T-helper 17 cell (primary cell): ENCODE measurements around the gene LSAMP. TPM values are rescaled to one million over a fixed set of nuclear protein-coding genes. Genes with fewer than 3 reads are reported as not detected.
"Not testable (repeated sequence)": the region's sequence is repeated elsewhere in the genome, so short reads cannot be mapped to it uniquely, and the experiment has no call there.

Source experiments
- ATAC-seq: fragments of 150-1000 bp; cut with Tn5 transposase; 2 replicates; pipeline ENCODE4 v1.10.0; 2021; ENCODE audit warnings: mild to moderate bottlenecking, moderate library complexity
- DNase-seq, 3 donors: peaks; one replicate each; pipeline versions ENCODE4 v3.0.0 to v3.0.0-alpha.2; 2020 to 2021
- H3K9me3 ChIP-seq: one replicate; pipeline ENCODE4 v1.7.0; 2013; ENCODE audit warnings: low read length, mild to moderate bottlenecking; ENCODE audit not compliant: control insufficient read depth, poor library complexity, severe bottlenecking
- H3K27ac Mint-ChIP-seq: one replicate; pipeline ENCODE4 v1.8.0; 2022; ENCODE audit warnings: mild to moderate bottlenecking, moderate library complexity, mixed read lengths
- H3K27me3 Mint-ChIP-seq: one replicate; pipeline ENCODE4 v1.8.0; 2022; ENCODE audit warnings: mixed read lengths
- H3K36me3 Mint-ChIP-seq: one replicate; pipeline ENCODE4 v1.8.0; 2022; ENCODE audit warnings: low read depth, mixed read lengths
- H3K4me1 Mint-ChIP-seq: one replicate; pipeline ENCODE4 v1.8.0; 2022; ENCODE audit warnings: mild to moderate bottlenecking, mixed read lengths
- H3K4me3 Mint-ChIP-seq: one replicate; pipeline ENCODE4 v1.8.0; 2022; ENCODE audit warnings: mild to moderate bottlenecking, moderate library complexity, mixed read lengths
- total RNA-seq, 4 donors: library from RNA in 2 of 4; stranded (reverse) in 2 of 4; gene quantifications; one replicate each; pipeline ENCODE4 v1.2.3 and lab custom pipeline; 2022 to 2026

LSAMP gene
- total RNA-seq, 2 donors from 2014 or later: not detected

DNA sequence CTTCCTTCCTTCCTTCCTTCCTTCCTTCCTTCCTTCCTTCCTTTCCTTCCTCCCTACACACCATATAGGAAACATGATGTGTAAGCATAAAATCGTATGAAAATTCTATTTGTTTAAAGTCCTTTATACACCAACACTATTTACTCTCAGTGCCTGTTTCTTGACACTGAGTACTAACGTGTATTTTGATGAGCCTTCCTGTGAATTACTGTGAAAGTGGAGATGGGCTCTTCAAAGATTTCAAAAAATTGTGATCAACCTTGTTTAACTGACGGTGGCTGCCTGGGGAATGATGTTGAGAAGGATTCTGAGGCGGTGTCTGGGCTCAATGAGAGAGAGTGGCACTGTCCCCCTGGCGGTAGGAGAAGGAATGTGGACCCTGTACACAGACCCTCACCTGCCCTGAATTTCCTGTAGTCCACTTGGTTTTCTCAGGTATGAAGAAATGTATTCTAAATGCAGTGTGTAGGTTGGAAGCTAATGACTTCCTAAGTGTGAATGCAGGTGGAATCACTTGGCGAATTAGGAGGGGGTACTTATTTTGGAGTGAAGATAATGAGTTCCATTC is 584.0 kb downstream of the LSAMP start:
- H3K27me3 Mint-ChIP-seq: peaks cover 66% of the 10 kb centered on the region
- H3K4me1 Mint-ChIP-seq: no peaks in the 10 kb centered on the region
- H3K4me3 Mint-ChIP-seq: no peak overlapping the region
- no peaks in the 10 kb centered on the region for H3K9me3 ChIP-seq
- no peaks in the 10 kb centered on the region for H3K36me3 Mint-ChIP-seq
- ATAC-seq: no peak
- DNase-seq: no peak
- H3K27ac Mint-ChIP-seq: no peak overlapping the region

GRCh38 chr3:115860766-115861165 is 584.5 kb downstream of the LSAMP start:
- ATAC-seq: no peak
- Mint-ChIP-seq H3K27ac (no peak overlapping the region), H3K36me3 (no peaks in the 10 kb centered on the region), H3K27me3 (peaks cover 65% of the 10 kb centered on the region), H3K4me1 (no peaks in the 10 kb centered on the region), H3K4me3 (no peak overlapping the region)
- H3K9me3 ChIP-seq: no peaks in the 10 kb centered on the region
- no peak for DNase-seq

DNA sequence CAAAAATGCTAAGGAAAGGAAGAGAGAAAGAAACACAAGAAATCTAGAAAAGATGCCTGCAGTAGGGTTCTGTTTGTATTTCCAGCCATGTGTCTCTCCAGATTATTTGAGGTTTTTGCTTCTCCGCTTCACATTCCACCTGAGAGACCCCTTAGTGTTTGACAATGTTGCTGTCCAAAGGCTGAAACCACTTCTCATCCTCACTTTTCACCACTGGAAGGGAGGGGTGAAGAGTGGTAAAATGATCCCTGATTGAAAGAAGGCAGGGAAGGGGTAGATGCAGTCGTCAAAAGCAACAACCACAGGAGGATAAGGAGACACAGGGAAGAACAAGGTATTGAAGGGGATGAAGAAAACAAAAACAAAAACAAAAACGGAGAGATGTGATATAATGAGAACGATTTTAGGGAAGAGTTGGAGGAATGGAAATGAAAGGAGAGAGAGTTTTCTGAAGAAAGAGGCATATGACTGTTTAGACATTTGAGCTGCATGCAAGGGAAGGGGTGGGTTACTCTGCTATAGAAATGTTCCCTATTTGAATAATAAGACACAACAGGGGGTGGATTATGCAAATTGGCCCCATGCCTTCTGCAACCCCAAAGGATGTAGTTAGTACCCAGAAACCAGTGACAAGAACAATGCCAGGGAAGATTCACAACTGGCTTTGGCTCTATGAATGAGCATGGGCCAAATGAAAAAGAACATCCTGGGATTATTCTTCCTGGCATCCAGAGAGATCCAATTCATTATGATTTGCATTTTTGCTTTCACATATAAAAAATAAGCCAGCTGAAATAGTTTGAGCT is 586.1 kb downstream of the LSAMP start:
- H3K27ac Mint-ChIP-seq: no peak overlapping the region
- DNase-seq (no peak), ATAC-seq (no peak)
- no peaks in the 10 kb centered on the region for H3K9me3 ChIP-seq
- H3K27me3 Mint-ChIP-seq: peaks cover 54% of the 10 kb centered on the region
- H3K36me3 Mint-ChIP-seq: no peaks in the 10 kb centered on the region
- no peak overlapping the region for H3K4me3 Mint-ChIP-seq
- H3K4me1 Mint-ChIP-seq: no peaks in the 10 kb centered on the region

DNA sequence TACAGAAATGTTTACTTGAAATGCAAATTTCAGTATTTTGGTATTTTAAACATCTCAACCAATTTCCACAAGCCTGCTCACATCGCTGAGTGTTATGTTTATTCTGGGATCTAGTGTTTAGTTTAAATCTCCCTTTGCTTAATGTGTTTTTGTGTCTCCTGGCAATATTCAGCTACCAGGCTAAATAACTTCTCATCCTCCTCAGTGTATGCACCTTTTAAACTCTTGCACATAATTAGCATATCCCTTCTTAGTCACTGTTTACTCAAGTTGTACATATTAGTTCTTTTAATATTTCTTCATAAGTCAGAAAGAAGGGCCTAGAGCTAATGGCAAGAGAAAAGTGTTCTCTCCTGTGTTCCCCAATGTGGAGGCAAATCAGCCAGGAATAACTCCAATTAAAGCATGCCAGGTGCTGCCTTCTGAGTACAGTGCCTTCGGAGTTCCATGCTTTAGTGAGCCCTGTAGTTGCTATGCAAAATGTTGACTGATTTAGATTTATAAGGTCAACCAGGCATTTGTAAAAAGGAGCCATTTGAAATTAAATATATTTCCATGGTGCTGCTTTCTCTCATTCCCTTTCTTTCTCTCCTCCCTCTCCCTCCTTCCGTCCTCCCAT is 587.7 kb downstream of the LSAMP start:
- no peak for ATAC-seq
- no peak for DNase-seq
- H3K4me3 Mint-ChIP-seq: no peak overlapping the region
- no peaks in the 10 kb centered on the region for H3K36me3 Mint-ChIP-seq
- H3K27ac Mint-ChIP-seq: no peak overlapping the region
- H3K9me3 ChIP-seq: no peaks in the 10 kb centered on the region
- peaks cover 56% of the 10 kb centered on the region for H3K27me3 Mint-ChIP-seq
- H3K4me1 Mint-ChIP-seq: no peaks in the 10 kb centered on the region

DNA sequence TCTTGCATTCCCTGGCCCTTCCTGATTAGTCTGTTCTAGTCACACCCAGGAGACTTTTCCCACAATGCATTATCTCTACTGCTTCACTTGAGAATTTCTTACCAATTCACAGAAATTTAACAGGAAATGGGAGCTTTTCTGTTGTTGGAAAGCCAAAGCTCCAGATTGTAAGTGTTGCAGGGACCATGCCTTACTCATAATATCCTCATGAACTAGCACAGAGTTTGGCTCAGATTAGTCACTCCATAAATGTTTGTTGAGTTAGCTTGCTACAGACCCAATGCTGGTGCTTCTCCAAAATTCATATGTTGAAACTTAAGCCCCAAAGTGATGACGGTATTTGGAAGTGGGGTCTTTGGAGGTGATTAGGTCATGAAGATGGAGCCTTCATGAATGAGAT is 589.4 kb downstream of the LSAMP start:
- ATAC-seq (no peak), DNase-seq (no peak)
- H3K27me3 Mint-ChIP-seq: peaks cover 60% of the 10 kb centered on the region
- H3K9me3 ChIP-seq: no peaks in the 10 kb centered on the region
- H3K27ac Mint-ChIP-seq: no peak overlapping the region
- H3K4me3 Mint-ChIP-seq: no peak overlapping the region
- no peaks in the 10 kb centered on the region for H3K36me3 Mint-ChIP-seq
- H3K4me1 Mint-ChIP-seq: no peaks in the 10 kb centered on the region

GRCh38 chr3:115853104-115853503 is 592.2 kb downstream of the LSAMP start:
- H3K36me3 Mint-ChIP-seq: no peaks in the 10 kb centered on the region
- no peaks in the 10 kb centered on the region for H3K4me1 Mint-ChIP-seq
- DNase-seq (no peak), ATAC-seq (no peak)
- no peak overlapping the region for H3K27ac Mint-ChIP-seq
- H3K27me3 Mint-ChIP-seq: peaks cover 55% of the 10 kb centered on the region
- no peak overlapping the region for H3K4me3 Mint-ChIP-seq
- no peaks in the 10 kb centered on the region for H3K9me3 ChIP-seq

- H3K27ac Mint-ChIP-seq: no peak overlapping the region
- no peak for ATAC-seq
- no peaks in the 10 kb centered on the region for H3K4me1 Mint-ChIP-seq
- no peaks in the 10 kb centered on the region for H3K9me3 ChIP-seq
- no peaks in the 10 kb centered on the region for H3K36me3 Mint-ChIP-seq
- peaks cover 53% of the 10 kb centered on the region for H3K27me3 Mint-ChIP-seq
- DNase-seq: no peak
- no peak overlapping the region for H3K4me3 Mint-ChIP-seq
These were observed 593.0 kb downstream of the LSAMP start for GRCh38 chr3:115852278-115852677.

- DNase-seq (no peak), ATAC-seq (no peak)
- H3K9me3 ChIP-seq: no peaks in the 10 kb centered on the region
- Mint-ChIP-seq H3K4me1 (no peaks in the 10 kb centered on the region), H3K27me3 (peaks cover 51% of the 10 kb centered on the region), H3K36me3 (no peaks in the 10 kb centered on the region), H3K27ac (no peak overlapping the region), H3K4me3 (no peak overlapping the region)
These were observed 593.7 kb downstream of the LSAMP start for GRCh38 chr3:115851571-115851970.

- Mint-ChIP-seq H3K36me3 (no peaks in the 10 kb centered on the region), H3K27ac (no peak overlapping the region), H3K4me3 (no peak overlapping the region), H3K27me3 (peaks cover 47% of the 10 kb centered on the region), H3K4me1 (no peaks in the 10 kb centered on the region)
- DNase-seq (no peak), ATAC-seq (no peak)
- H3K9me3 ChIP-seq: no peaks in the 10 kb centered on the region
These were observed 596.6 kb downstream of the LSAMP start for GRCh38 chr3:115848641-115849040.

GRCh38 chr3:115845986-115846385 is 599.3 kb downstream of the LSAMP start:
- ATAC-seq (no peak), DNase-seq (no peak)
- Mint-ChIP-seq H3K27me3 (peaks cover 28% of the 10 kb centered on the region), H3K4me3 (no peak overlapping the region), H3K4me1 (no peaks in the 10 kb centered on the region), H3K27ac (no peak overlapping the region), H3K36me3 (no peaks in the 10 kb centered on the region)
- H3K9me3 ChIP-seq: no peaks in the 10 kb centered on the region

- H3K27me3 Mint-ChIP-seq: peaks cover 26% of the 10 kb centered on the region
- not testable (repeated sequence) for ATAC-seq, H3K4me3 Mint-ChIP-seq, H3K4me1 Mint-ChIP-seq, H3K36me3 Mint-ChIP-seq, H3K27ac Mint-ChIP-seq, H3K9me3 ChIP-seq, DNase-seq
These were observed 600.6 kb downstream of the LSAMP start for GRCh38 chr3:115844729-115845128.

- Mint-ChIP-seq H3K27ac (no peak overlapping the region), H3K4me3 (no peak overlapping the region), H3K4me1 (no peaks in the 10 kb centered on the region), H3K27me3 (peaks cover 19% of the 10 kb centered on the region), H3K36me3 (no peaks in the 10 kb centered on the region)
- H3K9me3 ChIP-seq: no peaks in the 10 kb centered on the region
- DNase-seq: no peak
- ATAC-seq: no peak
These were observed 602.1 kb downstream of the LSAMP start for GRCh38 chr3:115843206-115843605.

DNA sequence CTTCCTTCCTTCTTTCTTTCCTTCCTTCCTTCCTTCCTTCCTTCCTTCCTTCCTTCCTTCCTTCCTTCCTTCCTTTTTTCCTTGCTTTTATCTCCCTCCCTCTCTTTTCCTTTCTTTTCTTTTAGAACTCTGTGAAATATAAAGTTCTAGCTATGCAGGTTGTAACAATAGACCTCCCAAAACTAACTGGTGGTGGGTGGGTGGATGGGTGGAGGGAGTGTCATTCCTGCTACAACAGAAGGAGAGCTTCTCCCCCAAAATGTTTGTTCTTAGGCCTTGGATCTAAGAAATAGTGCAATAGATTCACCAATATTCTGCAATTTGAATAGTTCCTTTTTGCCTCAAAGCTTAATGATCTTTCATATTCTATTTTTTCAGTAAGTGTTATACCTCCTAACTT is 606.0 kb downstream of the LSAMP start:
- no peaks in the 10 kb centered on the region for H3K9me3 ChIP-seq
- no peak overlapping the region for H3K27ac Mint-ChIP-seq
- H3K27me3 Mint-ChIP-seq: peaks cover 11% of the 10 kb centered on the region
- H3K4me3 Mint-ChIP-seq: no peak overlapping the region
- no peak for ATAC-seq
- H3K4me1 Mint-ChIP-seq: no peaks in the 10 kb centered on the region
- no peak for DNase-seq
- H3K36me3 Mint-ChIP-seq: no peaks in the 10 kb centered on the region

- Mint-ChIP-seq H3K27ac (no peak overlapping the region), H3K36me3 (no peaks in the 10 kb centered on the region), H3K4me1 (no peaks in the 10 kb centered on the region), H3K27me3 (peaks cover 8% of the 10 kb centered on the region), H3K4me3 (no peak overlapping the region)
- ATAC-seq (no peak), DNase-seq (no peak)
- no peaks in the 10 kb centered on the region for H3K9me3 ChIP-seq
These were observed 606.5 kb downstream of the LSAMP start for GRCh38 chr3:115838786-115839185.
